Common myeloid progenitor, CD34-positive (primary cell): ENCODE data around the gene GADD45G.

Experiments used
- CTCF ChIA-PET: fragments of 350-600 bp; sonication (Branson Sonifier 250); formaldehyde crosslinking; loops from one replicate; lab custom pipeline; 2021; ENCODE audit warnings: antibody characterized with exemption; lab: Charles Lee
- POLR2A ChIA-PET: fragments of 350-600 bp; sonication (Branson Sonifier 250); formaldehyde crosslinking; loops from one replicate; lab custom pipeline; 2021; ENCODE audit warnings: antibody characterized with exemption; lab: Charles Lee
- DNase-seq, 3 donors: peaks; one replicate each; pipeline versions ENCODE4 v3.0.0 to v3.0.0-alpha.2; 2013
- H3K27ac ChIP-seq, 2 experiments: 1 replicate in 1 of 2; 2 replicates in 1 of 2; pipeline ENCODE4 v1.7.0; 2013; ENCODE audit warnings: inconsistent platforms in 2 of 2, low read length in 2 of 2, mild to moderate bottlenecking in 2 of 2, low read depth in 1 of 2, moderate library complexity in 1 of 2; ENCODE audit not compliant: severe bottlenecking in 2 of 2, insufficient read depth in 1 of 2, poor library complexity in 1 of 2
- H3K27me3 ChIP-seq, 5 experiments: replicated peaks in 2 of 5; 1 replicate in 3 of 5; 2 replicates in 2 of 5; pipeline versions ENCODE4 v1.6.1 to v1.7.0; 2013; ENCODE audit warnings: low read length in 4 of 5, mild to moderate bottlenecking in 2 of 5, moderate library complexity in 2 of 5, inconsistent platforms in 1 of 5; ENCODE audit not compliant: insufficient read depth in 5 of 5, control insufficient read depth in 4 of 5
- H3K36me3 ChIP-seq, 4 experiments: 1 replicate in 2 of 4; 2 replicates in 2 of 4; pipeline versions ENCODE4 v1.6.1 to v1.7.0; 2013; ENCODE audit warnings: low read length in 3 of 4, control low read depth in 1 of 4, mild to moderate bottlenecking in 1 of 4; ENCODE audit not compliant: control insufficient read depth in 4 of 4, insufficient read depth in 4 of 4
- H3K4me1 ChIP-seq, 4 experiments: 1 replicate in 3 of 4; 2 replicates in 1 of 4; pipeline versions ENCODE4 v1.6.1 to v1.7.1; 2013; ENCODE audit warnings: low read length in 3 of 4, mild to moderate bottlenecking in 3 of 4, control low read depth in 1 of 4, inconsistent platforms in 1 of 4, moderate library complexity in 1 of 4; ENCODE audit not compliant: control insufficient read depth in 4 of 4, insufficient read depth in 4 of 4; ENCODE audit errors: control extremely low read depth in 1 of 4
- H3K4me3 ChIP-seq, 7 experiments: 1 replicate in 4 of 7; 2 replicates in 3 of 7; pipeline versions ENCODE4 v1.5.1 to v1.7.0; 2013; ENCODE audit warnings: mild to moderate bottlenecking in 7 of 7, low read length in 6 of 7, moderate library complexity in 6 of 7, inconsistent platforms in 2 of 7, low read depth in 2 of 7, control low read depth in 1 of 7; ENCODE audit not compliant: insufficient read depth in 4 of 7, control insufficient read depth in 1 of 7; ENCODE audit errors: extremely low read depth in 1 of 7
- H3K9me3 ChIP-seq, 5 experiments: 1 replicate in 4 of 5; 2 replicates in 1 of 5; pipeline versions ENCODE4 v1.6.1 to v1.7.1; 2013; ENCODE audit warnings: low read length in 4 of 5, mild to moderate bottlenecking in 2 of 5, inconsistent platforms in 1 of 5, low read depth in 1 of 5, moderate library complexity in 1 of 5; ENCODE audit not compliant: control insufficient read depth in 4 of 5, insufficient read depth in 2 of 5; ENCODE audit errors: control extremely low read depth in 1 of 5
- WGBS: methylation state at CpG from one replicate; pipeline ENCODE4 v1.1.5; 2013; ENCODE audit not compliant: insufficient coverage; 5-methylcytosine and 5-hydroxymethylcytosine counted together

GADD45G gene

DNA sequence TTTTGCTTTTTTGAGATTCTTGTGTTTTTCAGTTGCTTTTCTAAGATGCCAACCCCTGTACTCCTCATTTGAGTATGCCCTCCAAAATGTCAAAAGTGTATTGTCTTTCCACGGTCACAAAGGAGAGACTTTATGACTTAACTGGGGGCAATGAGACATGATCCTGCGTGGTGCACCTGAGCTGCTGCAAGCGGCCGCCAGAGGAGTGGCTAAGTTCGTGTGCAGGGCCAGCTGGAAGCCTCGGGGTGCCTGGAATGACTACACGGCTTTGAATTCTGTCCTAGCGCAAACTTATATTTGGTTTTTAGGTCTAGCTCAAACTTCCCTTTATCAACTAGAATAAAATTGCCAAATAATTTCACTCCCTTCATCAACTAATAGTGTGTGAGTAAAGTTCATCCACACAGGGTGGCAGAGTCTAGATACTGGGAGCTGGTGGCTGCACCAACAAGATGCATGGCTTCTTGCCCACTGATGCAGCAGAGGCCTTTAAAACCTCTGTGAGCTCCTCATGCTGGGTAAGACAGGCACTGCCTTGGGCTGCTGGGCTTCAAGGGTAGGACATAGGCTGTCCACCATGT is 4.7 kb downstream of the GADD45G start:
- Histone ChIP-seq H3K9me3 (peaks cover 0 to 8% (median 2%) of the 10 kb centered on the region in 5 experiments), H3K27ac (no peak overlapping the region), H3K27me3 (peaks cover 0 to 4% (median 0%) of the 10 kb centered on the region in 5 experiments), H3K4me3 (no peak overlapping the region), H3K4me1 (peaks cover 9 to 32% (median 24%) of the 10 kb centered on the region in 4 experiments), H3K36me3 (no peaks in the 10 kb centered on the region)
- WGBS, result 86% methylated on average over 6 of the region's 8 CpGs
- POLR2A ChIA-PET, result no interaction called here
- no peak for DNase-seq
- CTCF ChIA-PET, result interaction anchor here (1.1 to 2.1 kb wide), 3 partner anchors 12 to 14 kb away, joined by 3 to 10 read pairs (median 5); no protein-coding TSS in a partner anchor

DNA sequence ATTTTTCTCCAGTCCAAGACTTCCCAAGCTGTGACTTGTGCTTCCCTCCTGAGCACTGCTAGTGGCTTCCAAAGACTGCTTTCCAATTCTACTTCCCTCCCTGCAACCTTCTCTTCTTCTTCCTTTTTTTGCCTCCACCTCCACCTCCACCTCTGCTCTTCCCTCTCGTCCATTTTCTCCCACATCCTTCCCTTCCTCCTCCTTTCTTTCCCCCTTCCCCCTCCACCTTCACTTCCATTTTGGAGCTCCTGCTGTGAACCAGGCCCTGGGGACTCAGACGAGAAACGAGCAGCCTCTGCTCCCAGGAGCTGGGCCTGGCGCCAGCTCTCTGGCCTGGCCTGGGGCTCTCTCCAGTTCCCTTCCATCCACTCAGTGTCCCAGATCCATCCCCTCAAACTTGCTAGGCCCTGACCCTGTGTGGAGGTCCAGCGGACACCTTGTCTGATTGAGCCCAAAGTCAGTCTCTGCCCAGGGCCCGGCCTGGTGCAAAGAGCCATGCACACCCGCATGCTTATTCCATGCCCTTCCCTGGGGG is 5.6 kb downstream of the GADD45G start:
- Histone ChIP-seq H3K27me3 (peaks cover 0 to 2% (median 0%) of the 10 kb centered on the region in 5 experiments), H3K27ac (no peak overlapping the region), H3K4me1 (peaks cover 8 to 23% (median 15%) of the 10 kb centered on the region in 4 experiments), H3K36me3 (no peaks in the 10 kb centered on the region), H3K4me3 (no peak overlapping the region), H3K9me3 (peaks cover 0 to 8% (median 2%) of the 10 kb centered on the region in 5 experiments)
- POLR2A ChIA-PET, result interaction anchor here (0.6 kb wide), 1 partner anchor 27 kb away, joined by 4 read pairs; no protein-coding TSS in a partner anchor
- 90% methylated on average over 7 of the region's 7 CpGs for WGBS
- CTCF ChIA-PET, result interaction anchor here (1.1 to 1.2 kb wide), 2 partner anchors 13 to 15 kb away, joined by 3 read pairs; no protein-coding TSS in a partner anchor
- no peak for DNase-seq

DNA sequence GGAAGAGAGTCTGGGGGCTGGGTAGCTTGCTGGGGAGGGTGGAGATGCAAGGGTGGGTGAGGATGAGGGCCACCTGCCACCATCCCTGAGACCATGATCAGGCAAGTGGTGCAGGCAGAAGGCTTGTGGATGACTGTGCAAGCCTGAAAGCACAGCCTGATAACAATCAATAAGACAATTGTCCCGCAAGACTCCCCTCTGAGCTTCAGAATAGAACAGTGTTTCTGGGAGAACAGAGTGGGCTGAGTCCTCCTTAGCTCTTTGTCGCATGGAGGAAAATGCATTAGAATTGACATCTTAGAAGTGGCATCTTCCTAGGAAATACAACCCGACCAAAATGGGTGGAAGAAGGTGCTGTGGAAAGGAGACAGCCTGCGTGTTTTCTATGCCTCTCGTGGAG is 6.6 kb downstream of the GADD45G start:
- H3K27me3 ChIP-seq, result peaks cover 0 to 2% (median 0%) of the 10 kb centered on the region in 5 experiments
- H3K36me3 ChIP-seq, result no peaks in the 10 kb centered on the region
- H3K4me1 ChIP-seq, result peaks cover 1 to 13% (median 9%) of the 10 kb centered on the region in 4 experiments
- no peak for DNase-seq
- no peak overlapping the region for H3K27ac ChIP-seq
- CTCF ChIA-PET, result interaction anchor here (0.9 to 1.4 kb wide), 4 partner anchors 9 to 44 kb away, joined by 3 to 5 read pairs (median 3); no protein-coding TSS in a partner anchor
- peaks cover 0 to 8% (median 2%) of the 10 kb centered on the region in 5 experiments for H3K9me3 ChIP-seq
- POLR2A ChIA-PET, result no interaction called here
- 95% methylated on average over 5 of the region's 5 CpGs for WGBS
- H3K4me3 ChIP-seq, result no peak overlapping the region

DNA sequence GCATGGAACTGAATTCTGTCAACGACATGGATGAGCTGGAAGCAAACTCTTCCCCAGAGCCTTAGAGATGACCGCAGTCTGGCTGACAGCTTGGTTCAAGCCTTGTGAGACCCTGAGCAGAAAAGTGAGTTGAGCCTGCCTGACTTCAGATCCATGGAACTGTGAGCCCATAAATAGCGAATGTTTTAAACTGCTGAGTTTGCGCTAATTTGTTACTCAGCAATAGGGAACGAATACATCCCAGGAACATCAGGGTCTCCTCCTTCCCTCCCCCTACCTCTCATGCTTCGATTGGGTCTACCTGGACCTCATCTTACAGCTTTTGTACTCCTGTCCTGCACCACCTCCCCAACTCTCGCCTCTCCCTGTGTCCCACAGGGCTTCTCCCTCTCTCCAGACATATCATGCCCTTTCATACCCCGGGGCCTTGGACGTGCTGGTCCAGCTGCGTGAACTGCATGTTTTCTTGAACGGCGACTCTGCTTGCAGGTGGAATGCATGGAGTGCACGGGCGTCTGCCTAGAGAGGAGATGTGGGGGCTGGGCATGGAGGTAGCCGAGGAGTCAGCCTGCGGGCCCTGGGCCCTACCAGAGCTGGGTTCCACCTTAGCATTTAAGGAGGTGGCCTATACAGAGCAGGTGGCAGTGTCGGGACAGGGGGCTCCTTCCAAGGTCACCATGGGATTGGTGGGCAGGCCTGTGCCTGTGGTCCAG is 7.9 kb downstream of the GADD45G start:
- WGBS, result 98% methylated on average over 15 of the region's 17 CpGs
- Histone ChIP-seq H3K27ac (no peak overlapping the region), H3K4me3 (no peak overlapping the region), H3K4me1 (peaks cover 0 to under 1% (median under 1%) of the 10 kb centered on the region in 4 experiments), H3K27me3 (peaks cover 0 to 1% (median 0%) of the 10 kb centered on the region in 5 experiments), H3K36me3 (no peaks in the 10 kb centered on the region), H3K9me3 (peaks cover 0 to 8% (median 2%) of the 10 kb centered on the region in 5 experiments)
- ChIA-PET POLR2A (interaction anchor here (1.0 kb wide), 1 partner anchor 11 kb away, joined by 4 read pairs; no protein-coding TSS in a partner anchor), CTCF (interaction anchor here (1.0 to 1.4 kb wide), 4 partner anchors 8 to 43 kb away, joined by 3 to 5 read pairs (median 3); no protein-coding TSS in a partner anchor)
- DNase-seq, result no peak

DNA sequence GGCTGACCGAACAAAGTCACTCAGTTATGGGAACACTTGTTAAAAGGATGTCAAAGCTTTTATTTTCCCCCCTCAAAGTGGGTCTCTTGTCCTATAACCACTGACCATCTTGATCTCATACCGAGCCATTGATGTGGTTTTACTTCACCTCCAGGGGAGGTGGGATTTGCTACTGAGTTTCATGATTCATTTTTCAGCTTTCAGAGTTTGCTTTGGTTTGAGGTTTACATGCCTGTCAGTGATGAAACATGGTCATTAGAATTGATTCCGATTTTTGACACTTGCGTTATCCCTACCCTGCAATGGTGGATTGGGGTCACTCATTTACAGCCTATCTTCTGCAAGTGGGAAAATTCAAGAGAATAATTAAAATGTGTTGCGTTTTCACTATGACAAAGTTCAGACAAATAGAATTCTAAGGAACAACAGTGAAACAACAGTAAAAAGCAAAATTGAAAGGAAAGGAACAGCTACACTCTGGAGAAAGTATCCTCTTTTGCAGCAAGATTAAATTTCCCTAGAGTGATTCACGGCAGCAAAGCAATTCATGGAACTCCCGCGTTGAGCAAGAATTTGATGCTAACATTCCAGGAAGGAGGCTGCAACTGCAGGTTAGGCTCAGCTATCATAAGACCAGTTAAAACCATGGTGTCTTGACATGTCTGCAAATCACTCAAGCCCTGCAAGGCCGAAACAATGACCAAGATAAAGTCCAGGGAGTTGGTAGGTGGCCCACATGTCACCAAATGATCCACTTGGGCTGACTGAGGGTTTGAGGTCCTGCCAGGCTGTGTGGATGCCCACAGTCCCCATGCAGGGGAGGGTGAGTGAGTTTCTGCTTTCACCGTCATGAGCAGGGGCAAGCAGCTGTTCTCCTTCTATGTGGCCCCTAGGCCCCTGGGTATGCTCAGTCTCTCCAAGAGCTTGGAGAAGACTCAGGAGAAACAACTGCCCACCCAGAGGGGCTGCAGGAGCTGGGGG is 9.4 kb downstream of the GADD45G start:
- Histone ChIP-seq H3K4me3 (no peak overlapping the region), H3K27ac (no peak overlapping the region), H3K4me1 (no peaks in the 10 kb centered on the region), H3K36me3 (no peaks in the 10 kb centered on the region), H3K9me3 (peaks cover 0 to 8% (median 4%) of the 10 kb centered on the region in 5 experiments), H3K27me3 (peaks cover 0 to 1% (median 0%) of the 10 kb centered on the region in 5 experiments)
- no peak for DNase-seq
- ChIA-PET POLR2A (interaction anchor here (1.0 kb wide), 2 partner anchors 9 to 10 kb away, joined by 3 to 4 read pairs; partner anchors contain the start of gene GADD45G), CTCF (interaction anchor here (1.0 to 1.1 kb wide), 2 partner anchors 10 to 12 kb away, joined by 3 read pairs; no protein-coding TSS in a partner anchor)
- WGBS, result 92% methylated on average over 7 of the region's 10 CpGs

DNA sequence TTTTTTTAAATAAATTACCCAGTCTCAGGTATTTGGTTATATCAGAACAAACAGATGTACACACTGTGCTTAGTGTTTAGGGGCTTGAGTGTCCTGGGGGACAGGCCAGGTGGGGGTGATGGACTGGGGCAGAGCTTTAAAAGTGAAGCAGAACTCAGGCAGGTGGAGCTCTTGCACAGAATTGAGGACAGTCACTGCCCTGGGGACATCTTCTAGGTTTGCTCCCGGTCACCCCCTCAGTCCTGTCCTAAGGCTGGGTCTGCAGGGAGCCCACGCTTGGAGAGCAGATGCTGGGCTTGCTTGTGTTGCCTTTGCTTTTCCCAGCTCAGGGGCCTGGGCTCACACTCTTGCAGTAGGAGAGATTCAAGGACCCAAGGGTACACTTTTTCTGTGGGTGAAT is 10.8 kb downstream of the GADD45G start:
- peaks cover 0 to 8% (median 4%) of the 10 kb centered on the region in 5 experiments for H3K9me3 ChIP-seq
- CTCF ChIA-PET, result interaction anchor here (1.1 kb wide), 1 partner anchor 16 kb away, joined by 3 read pairs; no protein-coding TSS in a partner anchor
- peaks cover 0 to 5% (median 0%) of the 10 kb centered on the region in 5 experiments for H3K27me3 ChIP-seq
- no peaks in the 10 kb centered on the region for H3K4me1 ChIP-seq
- DNase-seq, result no peak
- no peak overlapping the region for H3K27ac ChIP-seq
- H3K36me3 ChIP-seq, result no peaks in the 10 kb centered on the region
- H3K4me3 ChIP-seq, result no peak overlapping the region
- WGBS, result 100% methylated on average over 2 of the region's 2 CpGs
- POLR2A ChIA-PET, result no interaction called here
